PC-3 (cell line): ENCODE results near the gene PCDHGB3. TPM values are rescaled to one million over a fixed set of nuclear protein-coding genes. Genes with fewer than 3 reads are reported as not detected.

Experiments used
- ATAC-seq: fragments of 200-7000 bp; cut with Tn5 transposase; 2 replicates; pipeline ENCODE4 v1.9.1; 2020; ENCODE audit warnings: mild to moderate bottlenecking, moderate library complexity
- BruUV-seq: library from RNA; stranded (reverse); fragments of 400-500 nt; replicated peaks from 2 replicates; lab custom pipeline; 2021; lab: Mats Ljungman, UMichigan
- CTCF ChIA-PET: fragments of 300-600 bp; sonication (Branson Sonifier 250); formaldehyde crosslinking; loops from one replicate; lab custom pipeline; 2022; ENCODE audit warnings: antibody characterized with exemption; lab: Charles Lee
- POLR2A ChIA-PET: fragments of 300-600 bp; sonication (Branson Sonifier 250); formaldehyde crosslinking; loops from one replicate; lab custom pipeline; 2022; ENCODE audit warnings: antibody characterized with exemption; ENCODE audit not compliant: unreplicated experiment; lab: Charles Lee
- DNase-seq: peaks from one replicate; pipeline ENCODE4 v3.0.0-alpha.2; 2015
- H2AFZ ChIP-seq: fragments of 300-600 bp; sonication (generic); 2 replicates; pipeline ENCODE4 v1.6.0; 2016; ENCODE audit warnings: antibody characterized with exemption, low read length
- H3F3A ChIP-seq: fragments of 300-600 bp; sonication (generic); one replicate; pipeline ENCODE4 v1.6.0; 2017; ENCODE audit warnings: antibody characterized with exemption, low read length, control low read depth, mild to moderate bottlenecking; ENCODE audit not compliant: unreplicated experiment
- H3K27ac ChIP-seq: fragments of 300-600 bp; sonication (generic); 2 replicates; pipeline ENCODE4 v1.5.1; 2016; ENCODE audit warnings: mild to moderate bottlenecking, low read length
- H3K27me3 ChIP-seq: fragments of 300-600 bp; sonication (generic); 2 replicates; pipeline ENCODE4 v1.6.1; 2016; ENCODE audit warnings: low read length, mixed read lengths
- H3K36me3 ChIP-seq: fragments of 300-600 bp; sonication (generic); 2 replicates; pipeline ENCODE4 v1.6.1; 2016; ENCODE audit warnings: low read depth, mixed run types, low read length, mixed read lengths
- H3K4me1 ChIP-seq: fragments of 300-600 bp; sonication (generic); 2 replicates; pipeline ENCODE4 v1.5.1; 2016; ENCODE audit warnings: low read length; ENCODE audit not compliant: insufficient read depth
- H3K4me2 ChIP-seq: fragments of 300-600 bp; sonication (generic); 2 replicates; pipeline ENCODE4 v1.6.0; 2016; ENCODE audit warnings: low read length
- H3K4me3 ChIP-seq: fragments of 300-600 bp; sonication (generic); 2 replicates; pipeline ENCODE4 v1.5.1; 2016; ENCODE audit warnings: mild to moderate bottlenecking, low read length, mixed read lengths
- H3K79me2 ChIP-seq: fragments of 300-600 bp; sonication (generic); 2 replicates; pipeline ENCODE4 v1.6.1; 2017; ENCODE audit warnings: low read length, mixed read lengths
- H3K9ac ChIP-seq: fragments of 300-600 bp; sonication (generic); 2 replicates; pipeline ENCODE4 v1.6.0; 2016; ENCODE audit warnings: mild to moderate bottlenecking, low read length
- H3K9me2 ChIP-seq: fragments of 300-600 bp; sonication (generic); replicated peaks from 2 replicates; pipeline ENCODE4 v1.6.1; 2016; ENCODE audit warnings: mixed run types, low read length, mixed read lengths
- H3K9me3 ChIP-seq: fragments of 300-600 bp; sonication (generic); 2 replicates; pipeline ENCODE4 v1.6.1; 2016; ENCODE audit warnings: low read length, mixed read lengths
- H4K20me1 ChIP-seq: fragments of 300-600 bp; sonication (generic); 2 replicates; pipeline ENCODE4 v1.6.1; 2016; ENCODE audit warnings: low read length, mixed read lengths
- EZH2phosphoT487 ChIP-seq: fragments of 300-600 bp; sonication (generic); IDR thresholded peaks from 2 replicates; pipeline ENCODE4 v1.6.1; 2018; ENCODE audit warnings: mild to moderate bottlenecking, antibody characterized with exemption, low read length, borderline replicate concordance
- intact Hi-C: fragments of 100-400 bp; cut with micrococcal nuclease; formaldehyde crosslinking; loops from 2 replicates; pipeline ENCODE4 v1.9.0; 2023
- total RNA-seq: library from RNA; depleted of rRNA; stranded (reverse); fragments of >200 nt; gene quantifications from 2 replicates; pipeline ENCODE4 v1.2.3, GENCODE V29; 2014
- TF ChIP-seq, protein P1 (sequence below): fragments of 300-600 bp; sonication (generic); conservative IDR thresholded peaks from 2 replicates; pipeline ENCODE4 v1.5.1; 2017; ENCODE audit warnings: antibody characterized with exemption, low read depth, mild to moderate bottlenecking, low read length

The PCDHGB3 gene
- total RNA-seq, 1 experiment from 2014 or later, result 1.3 TPM

DNA sequence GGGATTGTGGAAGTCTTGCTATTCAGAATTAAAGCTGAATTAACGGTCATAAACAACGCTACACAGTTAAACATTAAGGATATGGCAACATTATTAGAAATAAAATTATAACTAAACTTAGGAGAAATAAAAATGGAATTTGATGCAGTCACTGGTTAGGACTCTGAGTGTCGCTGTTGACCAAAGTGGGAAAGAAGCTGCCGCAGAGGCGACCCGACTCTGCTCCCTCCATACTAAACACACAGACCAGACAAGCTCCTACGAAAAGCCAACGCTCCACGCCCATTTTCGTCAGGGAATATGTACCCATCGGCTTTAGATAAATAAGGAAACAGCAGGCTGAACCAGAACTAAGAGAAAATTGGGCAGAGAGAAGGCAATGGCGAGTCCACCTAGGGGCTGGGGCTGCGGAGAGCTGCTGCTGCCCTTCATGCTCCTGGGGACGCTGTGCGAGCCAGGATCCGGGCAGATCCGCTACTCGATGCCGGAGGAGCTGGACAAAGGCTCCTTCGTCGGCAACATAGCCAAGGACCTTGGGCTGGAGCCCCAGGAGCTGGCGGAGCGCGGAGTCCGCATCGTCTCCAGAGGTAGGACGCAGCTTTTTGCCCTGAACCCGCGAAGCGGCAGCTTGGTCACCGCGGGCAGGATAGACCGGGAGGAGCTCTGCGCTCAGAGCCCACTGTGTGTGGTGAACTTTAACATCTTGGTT lies 5.9 kb upstream of the PCDHGB3 start, which contains the start of gene PCDHGA5:
Gene PCDHGA5 (plus strand): TSS at position 211 of the 709 bp plus-strand sequence. CDS start 169 bp downstream, at position 380.
- peak within 1 kb of the TSS; percentile 75 for H2AFZ ChIP-seq
- H3K27ac ChIP-seq, result no peak within 1 kb of the TSS
- TSS peak; percentile 39 for BruUV-seq
- intact Hi-C loops, result loop anchor here (1.0 to 5.0 kb wide), 3 partner anchors 33 to 272 kb away; partner anchors contain the start of genes PCDHB2 and PCDHGB5
- no peaks in the 10 kb centered on the region for H4K20me1 ChIP-seq
- H3K27me3 ChIP-seq, result no peaks in the 10 kb centered on the region
- ChIA-PET CTCF (interaction anchor here (0.6 to 1.4 kb wide), 9 partner anchors 33 to 203 kb away, joined by 3 to 10 read pairs (median 5); partner anchors contain the start of gene PCDHB9), POLR2A (no interaction called here)
- no peaks in the 10 kb centered on the region for H3K79me2 ChIP-seq
- 0 out of 2 replicates have a peak, but pooled peaks cover 3% of the 10 kb centered on the region for H3K4me1 ChIP-seq
- H3K9ac ChIP-seq, result peak within 1 kb of the TSS; percentile 17; the same call in 1 of the 2 replicates
- no peaks in the 10 kb centered on the region for H3F3A ChIP-seq
- ATAC-seq (peak; percentile 83), DNase-seq (peak; percentile 45)
- H3K9me2 ChIP-seq, result no peaks in the 10 kb centered on the region
- H3K36me3 ChIP-seq, result no peaks in the 10 kb centered on the region; the same call in 1 of the 2 replicates
- H3K9me3 ChIP-seq, result no peaks in the 10 kb centered on the region; the same call in 1 of the 2 replicates
- H3K4me3 ChIP-seq, result peak within 1 kb of the TSS; percentile 64
- no peak for TF ChIP-seq EZH2phosphoT487
- TF ChIP-seq, protein P1, sequence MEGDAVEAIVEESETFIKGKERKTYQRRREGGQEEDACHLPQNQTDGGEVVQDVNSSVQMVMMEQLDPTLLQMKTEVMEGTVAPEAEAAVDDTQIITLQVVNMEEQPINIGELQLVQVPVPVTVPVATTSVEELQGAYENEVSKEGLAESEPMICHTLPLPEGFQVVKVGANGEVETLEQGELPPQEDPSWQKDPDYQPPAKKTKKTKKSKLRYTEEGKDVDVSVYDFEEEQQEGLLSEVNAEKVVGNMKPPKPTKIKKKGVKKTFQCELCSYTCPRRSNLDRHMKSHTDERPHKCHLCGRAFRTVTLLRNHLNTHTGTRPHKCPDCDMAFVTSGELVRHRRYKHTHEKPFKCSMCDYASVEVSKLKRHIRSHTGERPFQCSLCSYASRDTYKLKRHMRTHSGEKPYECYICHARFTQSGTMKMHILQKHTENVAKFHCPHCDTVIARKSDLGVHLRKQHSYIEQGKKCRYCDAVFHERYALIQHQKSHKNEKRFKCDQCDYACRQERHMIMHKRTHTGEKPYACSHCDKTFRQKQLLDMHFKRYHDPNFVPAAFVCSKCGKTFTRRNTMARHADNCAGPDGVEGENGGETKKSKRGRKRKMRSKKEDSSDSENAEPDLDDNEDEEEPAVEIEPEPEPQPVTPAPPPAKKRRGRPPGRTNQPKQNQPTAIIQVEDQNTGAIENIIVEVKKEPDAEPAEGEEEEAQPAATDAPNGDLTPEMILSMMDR, result peak; percentile 53
- peak within 1 kb of the TSS; percentile 66 for H3K4me2 ChIP-seq

DNA sequence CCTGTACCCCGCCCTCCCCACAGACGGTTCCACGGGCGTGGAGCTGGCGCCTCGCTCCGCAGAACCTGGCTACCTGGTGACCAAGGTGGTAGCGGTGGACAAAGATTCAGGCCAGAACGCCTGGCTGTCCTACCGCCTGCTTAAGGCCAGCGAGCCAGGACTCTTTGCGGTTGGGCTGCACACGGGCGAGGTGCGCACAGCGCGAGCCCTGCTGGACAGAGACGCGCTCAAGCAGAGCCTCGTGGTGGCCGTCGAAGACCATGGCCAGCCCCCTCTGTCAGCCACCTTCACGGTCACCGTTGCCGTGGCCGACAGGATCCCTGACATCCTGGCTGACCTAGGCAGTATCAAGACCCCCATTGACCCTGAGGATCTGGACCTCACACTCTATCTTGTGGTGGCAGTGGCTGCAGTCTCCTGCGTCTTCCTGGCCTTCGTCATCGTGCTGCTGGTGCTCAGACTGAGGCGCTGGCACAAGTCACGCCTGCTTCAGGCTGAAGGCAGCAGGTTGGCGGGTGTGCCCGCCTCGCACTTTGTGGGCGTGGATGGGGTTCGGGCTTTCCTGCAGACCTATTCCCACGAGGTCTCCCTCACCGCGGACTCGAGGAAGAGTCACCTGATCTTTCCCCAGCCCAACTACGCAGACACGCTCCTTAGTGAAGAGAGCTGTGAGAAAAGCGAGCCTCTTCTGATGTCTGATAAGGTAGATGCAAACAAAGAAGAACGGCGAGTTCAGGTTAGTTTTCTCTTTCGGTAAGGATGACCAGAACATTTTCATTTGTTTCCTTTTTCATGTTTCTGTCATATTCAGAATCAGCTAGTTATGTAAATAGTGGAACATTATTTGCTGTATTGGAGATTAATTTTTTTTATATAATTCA lies 3.8 kb upstream of the PCDHGB3 start:
- Histone ChIP-seq H3K4me1 (0 out of 2 replicates have a peak, but pooled peaks cover 3% of the 10 kb centered on the region), H3K9ac (no peak overlapping the region), H3K27ac (no peak overlapping the region), H3K4me3 (no peak overlapping the region), H3K9me2 (no peaks in the 10 kb centered on the region), H3K4me2 (no peak overlapping the region), H3K27me3 (no peaks in the 10 kb centered on the region), H4K20me1 (no peaks in the 10 kb centered on the region), H3F3A (no peaks in the 10 kb centered on the region), H3K36me3 (no peaks in the 10 kb centered on the region; the same call in 1 of the 2 replicates), H2AFZ (no peak overlapping the region), H3K79me2 (no peaks in the 10 kb centered on the region), H3K9me3 (no peaks in the 10 kb centered on the region; the same call in 1 of the 2 replicates)
- TF ChIP-seq, protein P1, result no peak
- no peak for TF ChIP-seq EZH2phosphoT487
- DNase-seq (no peak), ATAC-seq (no peak)
- ChIA-PET CTCF (no interaction called here), POLR2A (no interaction called here)
- BruUV-seq, result no TSS peak
- intact Hi-C loops, result no loop called here
